HG02870 (cell line): Measurements from ENCODE around the gene UBE2Q1.

ENCODE experiments used
- ATAC-seq: cut with Tn5 transposase; IDR thresholded peaks from one replicate; pipeline ENCODE4 v1.9.1; 2021; ENCODE audit warnings: mild to moderate bottlenecking, moderate library complexity; ENCODE audit not compliant: unreplicated experiment

UBE2Q1 gene

DNA sequence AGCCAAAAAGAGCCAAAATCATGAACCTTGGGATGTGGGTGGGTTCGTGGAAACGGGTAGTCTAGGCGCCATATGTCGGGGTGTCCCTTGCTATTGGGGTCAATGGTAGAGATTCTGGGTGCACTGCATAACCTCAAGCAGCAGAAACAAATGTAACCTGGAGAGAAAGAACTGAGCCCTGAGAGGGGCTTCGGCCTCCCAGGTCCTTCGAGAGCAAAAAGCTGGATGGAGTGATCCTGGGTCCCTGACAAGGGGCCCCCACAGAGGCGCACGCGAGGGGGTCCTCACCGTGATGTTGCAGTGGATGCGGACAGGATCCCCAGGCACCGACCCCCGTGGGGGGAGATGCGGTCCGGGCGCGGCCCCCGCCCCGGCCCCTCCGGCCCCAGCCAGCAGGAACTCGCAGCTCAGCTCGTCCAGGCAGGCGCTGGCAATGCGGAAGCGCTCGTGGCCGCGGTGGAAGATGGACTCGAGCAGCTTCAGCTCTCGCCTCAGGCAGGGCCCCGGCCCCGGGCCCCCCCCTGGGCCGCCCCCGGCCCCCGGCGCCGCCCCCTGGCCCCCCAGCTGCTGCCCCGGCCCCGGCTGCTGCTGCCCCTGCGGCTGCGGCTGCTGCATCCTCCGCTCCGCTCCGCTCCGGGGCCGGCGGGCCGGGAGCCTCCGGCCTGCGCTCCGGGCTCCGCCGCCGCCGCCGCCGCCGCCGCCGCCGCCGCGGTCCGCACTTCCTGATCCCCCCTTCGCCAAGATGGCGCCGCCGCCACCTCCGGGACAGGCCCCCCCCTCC is at the start of gene UBE2Q1:
UBE2Q1 (minus strand) TSS at position 724 of the 781 bp plus-strand sequence; CDS start at position 615, 109 bp downstream.
- ATAC-seq = peak; percentile 8

DNA sequence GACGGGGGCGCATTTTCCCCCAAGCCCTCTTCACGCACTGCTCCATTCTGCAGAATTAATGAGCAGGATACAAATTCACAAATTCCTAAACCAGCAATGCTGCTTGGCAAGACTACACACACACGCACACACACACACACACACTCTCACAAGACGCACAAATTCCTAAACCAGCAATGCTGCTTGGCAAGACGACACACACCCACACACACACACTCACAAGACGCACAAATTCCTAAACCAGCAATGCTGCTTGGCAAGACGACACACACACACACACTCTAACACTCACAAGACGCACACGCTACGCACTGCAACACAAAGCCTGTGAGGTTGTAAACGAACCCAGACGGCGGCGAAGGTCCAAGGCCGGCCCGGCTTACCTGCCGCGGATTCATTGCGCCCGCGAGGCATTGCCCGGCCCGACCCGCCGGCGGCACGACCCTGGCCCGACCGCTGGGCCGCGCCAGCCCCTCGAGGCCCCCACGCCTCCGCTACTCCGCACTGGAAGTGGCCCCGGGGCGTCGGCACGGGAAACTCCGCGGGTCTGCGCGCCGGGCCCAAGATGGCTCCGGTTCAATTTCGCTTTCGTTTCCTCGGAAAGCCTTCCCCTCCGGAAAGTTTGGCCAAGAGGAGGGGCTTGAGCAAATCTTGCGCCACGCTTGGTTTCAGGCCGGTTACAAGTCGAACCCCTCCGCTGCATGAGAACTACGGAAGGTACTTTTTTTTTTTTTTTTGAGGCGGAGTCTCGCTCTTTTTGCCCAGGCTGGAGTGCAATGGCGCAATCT is 49.3 kb upstream of the UBE2Q1 start, which contains the start of gene ADAR:
ADAR (minus strand) TSS at position 578 of the 788 bp plus-strand sequence; CDS start at position 398, 180 bp downstream.
- ATAC-seq = peak; percentile 63

DNA sequence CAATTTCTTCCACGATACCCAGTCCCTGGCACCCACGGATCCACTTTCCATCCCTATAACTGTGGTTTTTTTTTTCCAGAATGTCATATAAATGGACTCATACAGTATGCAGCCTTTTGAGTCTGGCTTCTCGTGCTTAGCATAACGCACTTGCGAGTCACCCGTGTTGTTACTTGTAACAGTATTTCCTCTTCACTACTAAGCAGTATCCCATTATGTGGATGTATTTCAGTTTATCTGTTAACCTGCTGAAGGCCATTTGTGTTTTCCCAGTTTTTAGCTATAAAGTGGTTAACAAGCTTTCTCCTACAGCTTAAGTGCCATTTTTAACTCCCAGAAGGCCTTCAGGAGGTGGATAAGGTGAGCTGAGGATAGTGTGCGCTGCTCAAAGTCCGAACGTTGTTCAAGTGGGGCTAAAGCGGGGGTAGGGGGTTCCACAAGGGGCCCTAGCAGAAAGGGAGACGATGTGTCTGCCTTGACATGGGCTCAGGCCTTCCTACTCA is 48.7 kb upstream of the UBE2Q1 start:
- no peak for ATAC-seq

DNA sequence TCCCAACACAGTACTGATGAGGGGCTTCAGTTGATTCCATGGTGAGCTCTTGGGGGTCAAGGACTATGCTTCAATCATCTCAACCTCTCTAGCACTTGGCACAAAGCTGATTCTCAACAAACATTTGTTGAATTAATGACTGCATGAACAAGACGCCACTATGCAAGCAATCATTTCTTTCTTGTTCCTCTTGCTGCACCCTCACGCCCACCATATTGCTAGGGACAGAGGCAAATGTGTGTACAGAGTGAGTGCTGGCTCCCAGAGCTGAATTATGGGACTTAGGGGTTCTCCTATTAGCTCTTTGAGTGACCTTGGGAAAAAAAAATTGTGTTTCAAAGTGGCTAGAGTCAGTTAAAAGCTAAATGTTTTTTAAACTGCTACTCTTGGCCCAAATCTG is 47.1 kb upstream of the UBE2Q1 start:
- ATAC-seq = no peak

DNA sequence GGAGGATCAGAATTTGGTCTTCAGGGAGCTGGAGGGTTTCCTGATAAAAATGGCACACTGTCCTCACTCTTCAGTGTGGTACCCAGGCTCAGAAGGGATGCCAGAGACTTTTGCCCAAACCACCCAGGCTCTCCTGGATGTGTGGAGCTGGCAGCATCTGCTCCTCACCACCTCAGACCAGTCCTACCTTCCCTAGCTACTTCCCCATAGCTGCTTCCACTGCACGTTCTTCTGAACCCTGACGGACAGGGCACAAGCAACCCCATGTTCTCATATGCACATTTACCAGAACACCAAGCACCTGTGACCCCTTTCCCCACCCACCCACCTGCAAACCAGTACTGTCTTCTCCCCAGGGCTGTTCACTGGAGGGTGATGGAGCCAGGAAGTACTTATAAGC is 44.9 kb upstream of the UBE2Q1 start:
- no peak for ATAC-seq

DNA sequence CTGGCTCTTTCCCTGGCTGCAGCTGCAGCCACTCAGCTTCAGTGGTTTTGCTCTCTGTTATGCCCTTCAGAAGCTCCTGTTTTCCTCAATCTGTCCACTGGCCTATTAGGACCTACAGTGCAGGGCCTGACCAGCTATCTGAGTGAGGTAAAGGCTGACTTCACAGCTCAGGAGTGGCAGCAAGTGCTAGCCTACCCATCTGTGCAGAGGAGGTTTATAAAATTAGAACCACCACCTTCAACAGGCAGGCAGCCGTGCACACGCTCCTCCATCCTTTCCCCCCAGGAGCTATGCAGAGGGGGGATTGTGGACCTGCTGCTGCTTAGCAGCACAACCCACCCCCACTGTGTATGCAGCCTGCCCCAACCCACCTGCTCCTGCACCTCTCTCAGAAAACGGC is 41.2 kb upstream of the UBE2Q1 start:
- no peak for ATAC-seq

DNA sequence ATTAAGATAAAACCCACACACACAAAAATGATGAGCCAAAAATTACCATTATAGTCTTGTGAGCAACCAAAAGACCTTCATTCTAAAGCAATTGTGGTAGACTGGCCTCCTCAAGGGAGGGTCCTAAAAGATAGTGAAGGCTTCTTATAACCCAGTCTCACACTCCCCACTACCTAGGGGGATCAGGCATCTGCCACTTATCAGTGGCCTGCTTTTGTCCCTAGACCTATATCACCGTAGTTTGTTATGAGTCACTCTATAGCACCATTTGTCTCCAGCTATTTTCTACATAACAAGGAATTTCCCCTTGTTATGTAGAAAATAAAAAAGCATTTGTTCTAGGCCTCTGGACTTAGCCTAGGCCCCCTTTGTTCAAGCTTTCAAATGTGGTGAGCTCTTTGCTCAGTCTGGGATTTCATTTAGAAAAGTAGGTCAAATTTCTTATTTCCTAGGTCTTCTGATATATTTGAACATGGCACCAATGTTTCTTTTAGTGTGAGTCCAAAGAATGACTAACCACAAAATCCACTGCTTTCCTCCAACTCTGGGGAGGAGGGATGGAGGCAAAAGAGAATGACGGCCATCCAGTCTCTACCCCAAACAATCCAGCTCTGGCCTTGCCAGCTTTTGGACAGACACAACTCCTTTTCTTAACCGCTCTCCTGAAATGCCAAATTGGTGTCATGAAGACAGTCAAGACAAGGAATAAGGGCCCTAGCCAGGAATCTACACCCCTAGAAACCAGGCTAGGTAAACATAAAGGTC is 40.6 kb upstream of the UBE2Q1 start:
- ATAC-seq = no peak

DNA sequence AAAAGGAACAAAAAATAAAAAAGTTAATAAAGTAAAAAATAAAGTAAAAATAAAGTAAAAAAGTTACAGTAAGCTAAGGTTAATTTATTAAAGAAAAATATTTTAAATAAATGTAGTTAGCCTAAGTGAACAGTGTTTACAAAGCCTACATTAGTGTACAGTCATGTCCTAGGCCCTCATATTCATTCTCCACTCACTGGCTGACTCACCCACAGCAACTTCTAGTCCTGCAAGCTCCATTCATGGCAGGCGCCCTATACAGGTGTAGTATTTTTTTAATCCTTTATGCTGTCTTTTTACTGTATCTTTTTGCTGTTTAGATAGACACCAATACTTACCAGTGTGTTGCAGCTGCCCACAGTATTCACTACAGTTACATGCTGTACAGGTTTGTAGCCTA is 37.2 kb upstream of the UBE2Q1 start:
- ATAC-seq = no peak

DNA sequence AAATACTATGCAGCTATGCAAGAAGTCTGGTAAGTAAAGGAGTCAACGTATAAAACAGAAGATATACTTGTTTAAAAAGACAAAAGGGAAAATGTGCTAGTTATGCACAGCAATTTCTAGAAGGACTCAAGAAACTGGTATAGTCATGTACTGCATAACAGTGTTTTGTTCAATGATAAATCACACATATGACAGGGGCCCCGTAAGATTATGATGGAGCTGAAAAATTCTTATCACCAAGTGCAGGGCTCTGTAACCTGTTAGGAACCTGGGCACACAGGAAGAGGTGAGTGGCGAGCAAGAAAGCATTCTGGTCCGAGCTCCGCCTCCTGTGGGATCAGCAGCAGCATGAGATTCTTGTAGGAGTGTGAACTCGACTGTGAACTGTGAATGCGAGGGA is 36.3 kb upstream of the UBE2Q1 start:
- ATAC-seq = no peak

DNA sequence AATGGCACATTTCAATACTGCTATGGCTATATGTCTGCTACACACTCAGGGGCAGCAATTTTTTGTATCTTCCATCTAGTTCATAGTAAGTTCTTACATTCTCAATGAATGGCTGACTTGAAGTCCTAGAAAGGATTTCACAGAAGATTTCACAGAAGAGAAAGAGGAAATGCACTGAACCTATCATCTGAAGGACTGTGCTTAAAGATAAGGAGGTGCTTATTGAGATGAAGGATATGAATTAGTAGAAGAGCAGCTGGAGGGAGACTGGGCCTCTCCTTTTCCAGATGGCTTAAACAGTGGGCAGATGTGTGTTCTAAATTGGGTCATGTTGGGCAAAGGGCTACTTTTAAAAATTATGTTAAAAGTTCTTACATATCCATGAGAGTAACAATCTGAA is 34.9 kb upstream of the UBE2Q1 start:
- no peak for ATAC-seq

DNA sequence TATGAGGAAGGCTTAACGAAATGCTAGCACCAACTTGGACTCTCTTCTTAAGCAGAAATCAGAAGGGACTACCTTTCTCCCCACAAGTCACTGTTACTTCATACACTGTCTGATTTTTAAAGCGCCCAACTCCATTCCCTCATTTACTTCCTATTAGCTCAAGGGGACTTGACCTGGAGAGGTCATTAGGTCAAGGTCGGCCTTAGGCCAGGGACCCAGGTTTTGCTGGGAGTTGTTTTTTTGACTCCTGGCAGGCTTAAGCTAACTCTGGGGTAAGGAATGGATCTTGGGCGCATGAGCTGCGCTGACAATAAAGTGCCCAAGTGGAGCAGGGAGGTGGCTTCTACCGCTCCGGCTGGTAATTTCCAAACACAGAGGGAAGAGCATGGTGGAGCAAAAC is 32.7 kb upstream of the UBE2Q1 start:
- no peak for ATAC-seq

DNA sequence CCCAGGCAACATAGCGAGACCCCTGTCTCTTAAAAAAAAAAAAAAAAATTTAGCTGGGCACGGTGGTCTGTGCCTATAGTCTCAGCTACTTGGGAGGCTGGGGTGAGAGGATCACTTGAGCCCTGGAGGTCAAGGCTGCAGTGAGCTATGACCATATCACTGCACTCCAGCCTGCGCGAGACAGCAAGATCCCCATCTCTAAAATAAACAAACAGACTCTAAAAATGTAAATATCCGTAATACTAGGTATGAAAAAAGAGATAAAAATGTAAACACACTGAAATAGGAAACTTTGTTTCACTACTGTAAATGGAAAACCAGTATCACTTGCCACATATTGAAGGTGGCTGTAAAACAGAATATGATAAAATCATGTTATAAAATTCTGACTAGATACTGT is 32.3 kb upstream of the UBE2Q1 start:
- no peak for ATAC-seq

DNA sequence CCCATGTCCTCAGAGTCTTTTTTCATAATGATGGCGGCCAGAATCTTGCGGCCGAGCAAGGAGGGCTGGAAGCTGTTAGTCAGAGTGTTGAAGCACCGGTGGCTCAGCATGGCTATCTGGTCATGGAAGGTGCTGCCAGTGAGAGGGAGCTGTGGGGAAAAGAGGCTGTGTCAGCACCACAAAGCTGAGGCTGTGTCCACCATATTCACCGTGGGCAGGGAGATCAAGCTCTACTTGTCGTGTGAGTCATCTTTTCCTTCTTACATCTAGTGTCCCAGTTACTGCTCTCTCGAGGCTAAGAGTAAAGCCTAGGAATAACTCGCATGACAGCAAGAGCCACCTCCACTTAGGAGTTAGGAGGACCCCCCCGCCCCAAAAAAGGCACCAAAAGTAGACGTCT is 31.3 kb upstream of the UBE2Q1 start:
- no peak for ATAC-seq

DNA sequence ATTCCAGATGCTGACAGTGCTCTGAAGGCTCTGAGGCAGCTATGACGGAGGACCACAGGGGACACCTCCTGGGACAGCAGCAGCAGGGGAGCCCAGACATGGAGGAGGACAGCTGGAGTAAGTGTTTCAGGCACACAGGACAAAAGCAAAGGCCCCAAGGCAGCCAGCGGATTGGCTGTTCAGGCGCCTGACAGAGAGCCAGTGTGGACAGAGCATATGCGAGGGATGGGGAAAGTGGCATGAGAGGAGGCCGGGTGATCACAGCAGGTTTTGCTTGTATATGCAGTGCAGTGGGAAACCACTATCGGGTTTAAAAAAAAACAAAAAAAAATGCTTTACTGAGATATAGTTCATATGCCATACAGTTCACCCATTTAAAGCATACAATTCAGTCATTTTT is 28.2 kb upstream of the UBE2Q1 start:
- ATAC-seq = no peak

DNA sequence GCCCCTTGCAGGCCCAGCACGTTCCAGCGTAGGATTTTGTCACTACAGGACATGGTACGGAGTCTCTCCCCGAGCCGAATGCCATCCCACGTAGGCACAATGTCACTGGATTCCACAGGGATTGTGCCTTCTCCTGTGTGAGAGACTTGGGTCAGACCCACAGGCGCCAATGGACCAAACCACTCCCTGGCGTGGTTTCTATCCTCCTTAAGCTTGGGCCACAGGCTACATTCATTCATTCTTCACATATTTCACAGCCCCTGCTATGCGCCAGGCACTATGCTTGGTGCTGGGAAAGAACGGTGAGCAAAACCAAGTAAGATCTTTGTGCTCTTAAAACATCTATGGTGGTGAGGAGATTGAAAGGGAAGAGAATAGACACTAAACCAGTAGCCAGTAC is 27.8 kb upstream of the UBE2Q1 start:
- no peak for ATAC-seq

DNA sequence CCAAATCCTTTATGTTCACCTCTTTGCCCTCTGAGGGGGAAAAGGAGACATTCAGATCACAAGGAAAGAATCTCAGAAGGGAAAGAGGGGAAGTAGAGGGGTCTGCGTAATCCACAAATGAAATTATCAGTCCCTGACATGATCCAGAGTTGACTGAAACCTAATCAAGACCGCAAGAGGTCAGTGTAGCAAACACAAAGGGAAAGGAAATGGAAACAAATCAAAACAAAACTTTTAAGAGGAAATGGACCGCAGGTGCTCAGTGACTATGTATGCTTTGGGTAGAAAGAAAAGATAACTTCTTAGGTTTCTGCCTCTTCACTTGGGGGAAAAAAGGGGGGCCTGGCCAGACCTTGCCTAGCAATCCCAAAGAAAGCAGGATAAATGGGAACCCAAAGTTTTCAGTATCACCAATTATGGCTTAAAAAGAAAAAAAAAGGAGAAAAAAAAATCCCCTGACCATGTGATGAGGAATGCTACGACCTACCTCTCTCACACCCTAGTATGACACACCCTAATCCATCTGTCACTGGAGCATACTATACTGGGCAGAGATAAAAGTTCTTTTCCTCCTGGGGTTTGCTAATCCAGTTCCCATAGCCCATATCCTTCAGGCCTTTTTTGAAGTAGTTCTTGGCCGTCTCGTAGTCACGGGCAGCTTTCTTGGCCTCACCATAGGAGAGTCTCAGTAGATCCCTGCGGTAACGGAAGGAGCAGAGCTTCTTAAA is 26.0 kb upstream of the UBE2Q1 start:
- ATAC-seq = no peak

DNA sequence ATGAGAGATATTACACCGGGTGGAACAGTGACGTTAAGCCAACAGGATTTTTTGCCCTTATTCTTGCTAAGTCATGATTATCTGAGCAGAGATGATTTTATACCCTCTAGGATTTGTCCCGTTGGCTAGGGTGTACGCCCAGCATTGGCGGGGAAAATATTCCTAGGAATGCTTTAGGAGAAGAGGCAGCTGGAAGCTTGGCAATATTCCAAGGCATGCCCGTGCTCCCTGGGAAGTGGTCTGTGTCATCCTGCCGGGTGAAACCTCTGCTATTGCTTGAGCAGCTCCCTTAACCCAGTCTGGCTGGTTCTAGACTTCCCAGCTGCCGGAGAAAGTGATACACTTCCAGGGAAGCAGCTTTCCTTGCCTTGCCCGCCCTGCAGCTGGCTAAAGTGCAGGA is 25.3 kb upstream of the UBE2Q1 start:
- ATAC-seq = no peak

DNA sequence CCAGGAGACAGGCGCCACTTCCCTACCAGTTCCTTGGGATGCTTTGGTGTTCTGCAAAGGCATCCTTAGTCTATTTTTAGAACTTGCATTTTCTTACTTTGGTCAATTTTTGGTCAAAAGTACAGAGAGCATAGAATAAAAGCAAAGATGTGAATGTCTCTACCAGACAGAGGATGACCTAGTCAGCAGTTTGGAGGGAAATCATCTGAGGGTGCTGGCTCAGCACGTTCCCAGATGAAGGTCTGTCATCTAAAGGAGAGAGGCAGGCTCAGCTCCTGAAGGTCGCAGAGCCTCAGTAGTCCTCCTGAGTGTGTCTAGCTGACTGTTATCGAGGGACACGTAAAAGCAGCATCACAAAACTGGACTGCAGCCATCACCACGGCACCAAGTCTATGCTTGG is 24.4 kb upstream of the UBE2Q1 start:
- no peak for ATAC-seq

DNA sequence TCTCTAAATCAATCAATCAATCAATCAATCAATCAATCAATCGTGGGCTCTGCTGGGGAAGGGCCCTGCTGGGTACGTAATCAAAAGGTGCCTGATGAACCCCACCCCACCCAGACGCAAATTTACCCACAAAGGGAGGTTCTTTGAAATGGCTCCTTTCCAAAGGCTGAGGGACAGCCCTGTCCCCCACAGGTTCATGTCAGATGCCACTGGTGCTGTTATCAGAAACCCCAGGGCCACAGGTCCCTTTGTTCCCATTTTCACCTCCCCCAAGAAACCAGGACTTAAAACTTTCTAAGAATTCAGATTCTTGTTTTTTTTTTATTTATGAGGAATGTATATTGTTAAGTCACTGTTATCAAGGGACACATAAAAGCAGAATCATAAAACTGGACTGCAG is 23.3 kb upstream of the UBE2Q1 start:
- ATAC-seq = no peak

DNA sequence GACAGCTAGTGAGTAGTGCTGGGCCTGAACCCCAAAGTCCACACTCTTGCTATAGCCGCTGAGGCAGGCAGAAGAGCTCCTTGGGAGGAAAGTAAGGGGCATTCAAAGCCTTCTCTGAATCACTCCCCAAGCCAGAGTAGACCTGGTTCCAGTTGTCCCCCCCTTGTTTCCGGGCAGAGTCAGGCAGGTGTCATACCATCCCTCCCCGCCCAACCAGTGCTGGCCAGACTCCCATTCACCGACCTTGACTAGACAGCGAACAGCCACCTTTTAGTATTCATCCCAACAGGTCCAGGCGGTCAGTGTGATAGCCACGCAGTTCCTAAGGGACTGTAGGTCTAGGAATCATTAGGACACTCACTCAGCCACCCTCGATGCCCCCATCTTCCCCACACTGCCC is 20.9 kb upstream of the UBE2Q1 start:
- ATAC-seq = no peak

DNA sequence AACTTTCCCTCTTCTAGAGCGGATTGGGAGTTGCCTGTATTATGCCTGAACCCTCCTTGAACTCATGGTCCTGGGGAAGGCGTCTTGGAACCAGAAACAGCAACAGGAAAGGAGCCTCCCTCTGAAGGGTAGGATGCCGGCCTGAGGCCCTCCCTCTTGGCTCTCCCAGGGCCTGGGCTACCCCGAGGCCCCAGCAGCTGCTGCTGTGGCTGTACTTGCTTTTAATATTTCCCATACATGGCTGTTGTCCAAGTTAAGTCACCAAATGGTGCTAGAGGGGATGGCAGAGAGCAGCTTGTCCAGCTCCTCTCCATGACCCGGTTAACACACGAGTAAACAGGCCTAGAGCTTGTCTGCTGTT is 19.6 kb upstream of the UBE2Q1 start:
- no peak for ATAC-seq
